Skeletal muscle tissue (tissue), 4 donors: ENCODE data around the gene LTBP1. TPM values are rescaled to one million over a fixed set of nuclear protein-coding genes. Genes with fewer than 3 reads are reported as not detected.

Source experiments
- H3K27ac ChIP-seq: one replicate; pipeline ENCODE4 v1.7.0; 2013; ENCODE audit warnings: mild to moderate bottlenecking, low read depth, low read length, inconsistent platforms
- H3K27me3 ChIP-seq, 3 donors: one replicate each; pipeline ENCODE4 v1.7.0; 2013; ENCODE audit warnings: low read length in 3 of 3; ENCODE audit not compliant: control insufficient read depth in 3 of 3, insufficient read depth in 3 of 3
- H3K36me3 ChIP-seq, 3 donors: one replicate each; pipeline ENCODE4 v1.7.0; 2013; ENCODE audit warnings: low read length in 3 of 3; ENCODE audit not compliant: control insufficient read depth in 3 of 3, insufficient read depth in 3 of 3
- H3K4me1 ChIP-seq, 3 donors: one replicate each; pipeline ENCODE4 v1.7.0; 2013; ENCODE audit warnings: low read length in 3 of 3, mild to moderate bottlenecking in 3 of 3; ENCODE audit not compliant: control insufficient read depth in 3 of 3, insufficient read depth in 3 of 3
- H3K4me3 ChIP-seq, 3 donors: one replicate each; pipeline ENCODE4 v1.7.0; 2013; ENCODE audit warnings: low read length in 3 of 3
- H3K9ac ChIP-seq, 3 donors: one replicate each; pipeline ENCODE4 v1.7.0; 2013; ENCODE audit warnings: low read length in 3 of 3, mild to moderate bottlenecking in 3 of 3, moderate library complexity in 2 of 3, low read depth in 1 of 3
- H3K9me3 ChIP-seq, 3 donors: one replicate each; pipeline ENCODE4 v1.7.0; 2013; ENCODE audit warnings: low read length in 3 of 3; ENCODE audit not compliant: control insufficient read depth in 3 of 3
- total RNA-seq: library from RNA; depleted of rRNA; stranded (reverse); fragments of >200 nt; gene quantifications from one replicate; pipeline ENCODE4 v1.2.3, GENCODE V29; 2014
- donor health status: Osteomylitis.

LTBP1 gene
- total RNA-seq, 1 donor from 2014 or later, result 78.8 TPM

- H3K9ac ChIP-seq, result no peak overlapping the region
- H3K27ac ChIP-seq, result no peak overlapping the region
- H3K27me3 ChIP-seq, result no peaks in the 10 kb centered on the region
- no peak overlapping the region for H3K4me3 ChIP-seq
- peaks cover 0 to 9% (median 2%) of the 10 kb centered on the region in 3 donors for H3K36me3 ChIP-seq
- H3K4me1 ChIP-seq, result peaks cover 4 to 9% (median 5%) of the 10 kb centered on the region in 3 donors
- no peaks in the 10 kb centered on the region for H3K9me3 ChIP-seq
Measured at GRCh38 chr2:33278245-33278943, 331.6 kb downstream of the LTBP1 start.

GRCh38 chr2:33284287-33284686 lies 337.5 kb downstream of the LTBP1 start:
- Histone ChIP-seq H3K9ac (no peak overlapping the region), H3K9me3 (no peaks in the 10 kb centered on the region), H3K36me3 (peaks cover 0 to 3% (median 2%) of the 10 kb centered on the region in 3 donors), H3K27me3 (no peaks in the 10 kb centered on the region), H3K4me1 (no peaks in the 10 kb centered on the region), H3K27ac (no peak overlapping the region), H3K4me3 (no peak overlapping the region)

GRCh38 chr2:33287507-33288005 lies 340.8 kb downstream of the LTBP1 start:
- peaks cover 3 to 6% (median 4%) of the 10 kb centered on the region in 3 donors for H3K4me1 ChIP-seq
- no peaks in the 10 kb centered on the region for H3K36me3 ChIP-seq

GRCh38 chr2:33288011-33288410 lies 341.3 kb downstream of the LTBP1 start:
- H3K27ac ChIP-seq, result no peak overlapping the region
- H3K36me3 ChIP-seq, result no peaks in the 10 kb centered on the region
- H3K9ac ChIP-seq, result no peak overlapping the region
- no peaks in the 10 kb centered on the region for H3K27me3 ChIP-seq
- H3K4me1 ChIP-seq, result peaks cover 4 to 6% (median 4%) of the 10 kb centered on the region in 3 donors
- H3K9me3 ChIP-seq, result no peaks in the 10 kb centered on the region
- H3K4me3 ChIP-seq, result no peak overlapping the region

More at GRCh38 chr2:33287507-33288005, 340.8 kb downstream of the LTBP1 start:
- H3K27ac ChIP-seq, result no peak overlapping the region
- H3K27me3 ChIP-seq, result no peaks in the 10 kb centered on the region
- no peaks in the 10 kb centered on the region for H3K9me3 ChIP-seq
- H3K9ac ChIP-seq, result no peak overlapping the region
- no peak overlapping the region for H3K4me3 ChIP-seq

GRCh38 chr2:33289961-33290360 lies 343.2 kb downstream of the LTBP1 start:
- no peak overlapping the region for H3K9ac ChIP-seq
- H3K36me3 ChIP-seq, result no peaks in the 10 kb centered on the region
- H3K27me3 ChIP-seq, result no peaks in the 10 kb centered on the region
- H3K27ac ChIP-seq, result no peak overlapping the region
- no peaks in the 10 kb centered on the region for H3K9me3 ChIP-seq
- H3K4me3 ChIP-seq, result no peak overlapping the region
- H3K4me1 ChIP-seq, result peaks cover 4 to 6% (median 5%) of the 10 kb centered on the region in 3 donors

GRCh38 chr2:33291278-33292013 lies 344.7 kb downstream of the LTBP1 start:
- Histone ChIP-seq H3K9me3 (no peaks in the 10 kb centered on the region), H3K36me3 (no peaks in the 10 kb centered on the region), H3K9ac (peak overlapping the region in 2 of 3 donors; percentile 18 to 44), H3K27me3 (no peaks in the 10 kb centered on the region), H3K4me3 (peak overlapping the region; percentile 1 to 63 (median 62)), H3K4me1 (peaks cover 4 to 10% (median 9%) of the 10 kb centered on the region in 3 donors), H3K27ac (peak overlapping the region; percentile 33)

GRCh38 chr2:33292063-33292462 lies 345.3 kb downstream of the LTBP1 start:
- H3K36me3 ChIP-seq, result no peaks in the 10 kb centered on the region
- H3K9me3 ChIP-seq, result no peaks in the 10 kb centered on the region
- no peaks in the 10 kb centered on the region for H3K27me3 ChIP-seq
- peaks cover 8 to 15% (median 14%) of the 10 kb centered on the region in 3 donors for H3K4me1 ChIP-seq
- H3K27ac ChIP-seq, result no peak overlapping the region
- H3K9ac ChIP-seq, result peak overlapping the region in 1 of 3 donors; percentile 18
- peak overlapping the region in 1 of 3 donors; percentile 62 for H3K4me3 ChIP-seq

GRCh38 chr2:33292981-33293595 lies 346.3 kb downstream of the LTBP1 start:
- no peaks in the 10 kb centered on the region for H3K36me3 ChIP-seq
- H3K9ac ChIP-seq, result no peak overlapping the region
- H3K4me1 ChIP-seq, result peaks cover 9 to 19% (median 14%) of the 10 kb centered on the region in 3 donors
- peak overlapping the region in 1 of 3 donors; percentile 48 for H3K4me3 ChIP-seq
- no peaks in the 10 kb centered on the region for H3K27me3 ChIP-seq
- H3K27ac ChIP-seq, result no peak overlapping the region
- no peaks in the 10 kb centered on the region for H3K9me3 ChIP-seq

- Histone ChIP-seq H3K4me1 (peaks cover 4 to 17% (median 10%) of the 10 kb centered on the region in 3 donors), H3K27me3 (no peaks in the 10 kb centered on the region), H3K27ac (peak overlapping the region; percentile 4), H3K36me3 (no peaks in the 10 kb centered on the region), H3K4me3 (no peak overlapping the region), H3K9me3 (no peaks in the 10 kb centered on the region), H3K9ac (no peak overlapping the region)
Measured at GRCh38 chr2:33298233-33298632, 351.5 kb downstream of the LTBP1 start.
